ENCODE results near the gene PIP5K1B. TPM values are rescaled to one million over a fixed set of nuclear protein-coding genes. Genes with fewer than 3 reads are reported as not detected.

The PIP5K1B gene
- total and polyA plus RNA-seq, 2 experiments from 2014 or later = 1.3 to 2.8 TPM

- TF ChIP-seq, protein P1, sequence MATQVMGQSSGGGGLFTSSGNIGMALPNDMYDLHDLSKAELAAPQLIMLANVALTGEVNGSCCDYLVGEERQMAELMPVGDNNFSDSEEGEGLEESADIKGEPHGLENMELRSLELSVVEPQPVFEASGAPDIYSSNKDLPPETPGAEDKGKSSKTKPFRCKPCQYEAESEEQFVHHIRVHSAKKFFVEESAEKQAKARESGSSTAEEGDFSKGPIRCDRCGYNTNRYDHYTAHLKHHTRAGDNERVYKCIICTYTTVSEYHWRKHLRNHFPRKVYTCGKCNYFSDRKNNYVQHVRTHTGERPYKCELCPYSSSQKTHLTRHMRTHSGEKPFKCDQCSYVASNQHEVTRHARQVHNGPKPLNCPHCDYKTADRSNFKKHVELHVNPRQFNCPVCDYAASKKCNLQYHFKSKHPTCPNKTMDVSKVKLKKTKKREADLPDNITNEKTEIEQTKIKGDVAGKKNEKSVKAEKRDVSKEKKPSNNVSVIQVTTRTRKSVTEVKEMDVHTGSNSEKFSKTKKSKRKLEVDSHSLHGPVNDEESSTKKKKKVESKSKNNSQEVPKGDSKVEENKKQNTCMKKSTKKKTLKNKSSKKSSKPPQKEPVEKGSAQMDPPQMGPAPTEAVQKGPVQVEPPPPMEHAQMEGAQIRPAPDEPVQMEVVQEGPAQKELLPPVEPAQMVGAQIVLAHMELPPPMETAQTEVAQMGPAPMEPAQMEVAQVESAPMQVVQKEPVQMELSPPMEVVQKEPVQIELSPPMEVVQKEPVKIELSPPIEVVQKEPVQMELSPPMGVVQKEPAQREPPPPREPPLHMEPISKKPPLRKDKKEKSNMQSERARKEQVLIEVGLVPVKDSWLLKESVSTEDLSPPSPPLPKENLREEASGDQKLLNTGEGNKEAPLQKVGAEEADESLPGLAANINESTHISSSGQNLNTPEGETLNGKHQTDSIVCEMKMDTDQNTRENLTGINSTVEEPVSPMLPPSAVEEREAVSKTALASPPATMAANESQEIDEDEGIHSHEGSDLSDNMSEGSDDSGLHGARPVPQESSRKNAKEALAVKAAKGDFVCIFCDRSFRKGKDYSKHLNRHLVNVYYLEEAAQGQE (IDR thresholded peaks at IDR 0.05; ENCODE audit: unreplicated experiment) = no peak
- TF ChIP-seq EZH2phosphoT487 (IDR thresholded peaks at IDR 0.05; ENCODE audit: unreplicated experiment) (no peak), ZNF331 (CRISPR knock-in tag; IDR thresholded peaks at IDR 0.05; ENCODE audit: low read depth) (no peak), NANOG (IDR thresholded peaks at IDR 0.05; ENCODE audit: borderline replicate concordance) (no peak), CREB1 (CRISPR knock-in tag; IDR thresholded peaks at IDR 0.05; ENCODE audit: low read depth) (no peak), ZNF114 (CRISPR knock-in tag; IDR thresholded peaks at IDR 0.05) (no peak)
- TF ChIP-seq, protein P2, sequence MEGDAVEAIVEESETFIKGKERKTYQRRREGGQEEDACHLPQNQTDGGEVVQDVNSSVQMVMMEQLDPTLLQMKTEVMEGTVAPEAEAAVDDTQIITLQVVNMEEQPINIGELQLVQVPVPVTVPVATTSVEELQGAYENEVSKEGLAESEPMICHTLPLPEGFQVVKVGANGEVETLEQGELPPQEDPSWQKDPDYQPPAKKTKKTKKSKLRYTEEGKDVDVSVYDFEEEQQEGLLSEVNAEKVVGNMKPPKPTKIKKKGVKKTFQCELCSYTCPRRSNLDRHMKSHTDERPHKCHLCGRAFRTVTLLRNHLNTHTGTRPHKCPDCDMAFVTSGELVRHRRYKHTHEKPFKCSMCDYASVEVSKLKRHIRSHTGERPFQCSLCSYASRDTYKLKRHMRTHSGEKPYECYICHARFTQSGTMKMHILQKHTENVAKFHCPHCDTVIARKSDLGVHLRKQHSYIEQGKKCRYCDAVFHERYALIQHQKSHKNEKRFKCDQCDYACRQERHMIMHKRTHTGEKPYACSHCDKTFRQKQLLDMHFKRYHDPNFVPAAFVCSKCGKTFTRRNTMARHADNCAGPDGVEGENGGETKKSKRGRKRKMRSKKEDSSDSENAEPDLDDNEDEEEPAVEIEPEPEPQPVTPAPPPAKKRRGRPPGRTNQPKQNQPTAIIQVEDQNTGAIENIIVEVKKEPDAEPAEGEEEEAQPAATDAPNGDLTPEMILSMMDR (conservative IDR thresholded peaks at IDR 0.05; ENCODE audit: low read depth in 2 of 2) = no peak
Observed at GRCh38 chr9:68749135-68749534, 44.1 kb downstream of the PIP5K1B start (continued).

DNA sequence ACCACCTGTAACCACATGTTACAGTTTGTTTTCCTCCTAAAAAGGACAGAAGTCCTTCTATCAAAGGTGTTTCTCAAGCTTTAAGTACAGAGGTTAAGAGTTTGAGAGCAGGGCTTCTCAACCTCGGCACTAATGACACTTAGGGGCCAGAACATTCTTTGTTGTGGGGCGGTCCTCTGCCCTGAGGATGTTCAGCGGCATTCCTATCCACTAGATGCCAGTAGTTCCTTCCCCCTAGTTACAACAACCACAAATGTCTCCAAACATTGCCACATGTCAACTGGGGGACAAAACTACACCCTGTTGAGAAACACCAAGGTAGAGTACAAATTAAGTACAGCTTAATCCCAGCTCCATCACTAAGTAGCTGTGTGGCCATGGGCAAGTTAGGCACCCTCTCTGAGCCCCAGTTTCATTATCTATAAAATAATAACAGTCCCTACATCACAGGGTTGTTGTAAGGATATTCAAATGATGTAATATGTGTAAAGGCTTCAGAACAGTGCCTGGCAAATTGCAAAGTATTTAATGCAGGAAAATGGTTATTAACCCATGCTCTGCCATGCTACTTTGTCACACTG lies 44.6 kb downstream of the PIP5K1B start:
- peak; percentile 75 for ATAC-seq
- H3K27ac Mint-ChIP-seq = no peak overlapping the region
- no peaks in the 10 kb centered on the region for H3K36me3 ChIP-seq (ENCODE audit: insufficient read depth)
- peaks cover 15% of the 10 kb centered on the region for H3K4me1 Mint-ChIP-seq
- peak; percentile 68 for DNase-seq (ENCODE audit: low spot score)
- no peaks in the 10 kb centered on the region for H4K20me1 ChIP-seq (replicated peaks; ENCODE audit: insufficient read depth)
- H3K4me3 ChIP-seq = no peak overlapping the region
- no peaks in the 10 kb centered on the region for H3K79me2 ChIP-seq (replicated peaks; ENCODE audit: insufficient read depth)
- H3K27me3 ChIP-seq (ENCODE audit: insufficient read depth) = no peaks in the 10 kb centered on the region
- no peaks in the 10 kb centered on the region for H3K9me3 Mint-ChIP-seq
- H3K36me3 Mint-ChIP-seq (ENCODE audit: low read depth) = no peaks in the 10 kb centered on the region
- H3K9me2 ChIP-seq (ENCODE audit: insufficient read depth) = no peaks in the 10 kb centered on the region
- H3K27me3 Mint-ChIP-seq (ENCODE audit: insufficient read depth, low read depth, poor library complexity) = peaks cover 4% of the 10 kb centered on the region
- no peak overlapping the region for H2AFZ ChIP-seq
- peaks cover 16% of the 10 kb centered on the region; the same call in 1 of the 2 replicates for H3K4me1 ChIP-seq (ENCODE audit: insufficient read depth)
- H3K27ac ChIP-seq (ENCODE audit: low read depth) = no peak overlapping the region
- no peak overlapping the region for H3K4me2 ChIP-seq
- H3K4me3 Mint-ChIP-seq = no peak overlapping the region
- TF ChIP-seq CREB1 (CRISPR knock-in tag; IDR thresholded peaks at IDR 0.05; ENCODE audit: low read depth) (no peak), STAT1 (IDR thresholded peaks at IDR 0.05; ENCODE audit: unreplicated experiment) (no peak), JUNB (IDR thresholded peaks at IDR 0.05; ENCODE audit: unreplicated experiment) (no peak), EZH2 (IDR thresholded peaks at IDR 0.05; ENCODE audit: low read depth, unreplicated experiment) (no peak), NANOG (IDR thresholded peaks at IDR 0.05; ENCODE audit: borderline replicate concordance) (no peak)
- TF ChIP-seq, protein P2 (conservative IDR thresholded peaks at IDR 0.05; ENCODE audit: low read depth in 2 of 2) = peak in 1 of 2 experiments; percentile 33; a peak in 2 of 4 replicates
- H3F3A ChIP-seq (replicated peaks; ENCODE audit: low read depth) = no peaks in the 10 kb centered on the region

All from GM23338 (cell line).